Stimulated activated CD8-positive, alpha-beta memory T cell treated with anti-CD3 and anti-CD28 coated beads, Interleukin-4, amount 100 ng/mL, for 48 hours (primary cell): ENCODE data around the gene KAT6B.

ENCODE experiments used
- DNase-seq: peaks from one replicate; pipeline ENCODE4 v3.0.0-alpha.2; 2020

KAT6B gene

DNA sequence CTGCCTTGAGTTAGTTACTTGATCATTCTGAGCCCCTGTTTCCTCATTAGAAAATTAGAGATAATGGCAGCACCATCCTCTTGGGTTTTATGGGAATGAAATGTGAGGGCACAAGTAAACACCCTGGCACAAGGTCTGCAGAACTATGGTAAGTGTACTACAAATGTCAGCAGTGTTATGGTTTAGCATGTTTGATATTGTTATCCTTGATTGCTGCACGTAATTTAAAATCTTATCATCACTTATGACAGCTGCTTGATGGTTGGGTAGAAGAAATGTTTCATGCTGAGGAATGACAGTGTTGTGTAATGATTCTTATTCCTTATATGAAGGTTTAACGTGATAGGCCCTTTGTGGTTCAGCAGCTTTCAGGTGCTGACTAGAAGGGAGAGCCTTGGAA, 134.3 kb downstream of the KAT6B start:
- no peak for DNase-seq

DNA sequence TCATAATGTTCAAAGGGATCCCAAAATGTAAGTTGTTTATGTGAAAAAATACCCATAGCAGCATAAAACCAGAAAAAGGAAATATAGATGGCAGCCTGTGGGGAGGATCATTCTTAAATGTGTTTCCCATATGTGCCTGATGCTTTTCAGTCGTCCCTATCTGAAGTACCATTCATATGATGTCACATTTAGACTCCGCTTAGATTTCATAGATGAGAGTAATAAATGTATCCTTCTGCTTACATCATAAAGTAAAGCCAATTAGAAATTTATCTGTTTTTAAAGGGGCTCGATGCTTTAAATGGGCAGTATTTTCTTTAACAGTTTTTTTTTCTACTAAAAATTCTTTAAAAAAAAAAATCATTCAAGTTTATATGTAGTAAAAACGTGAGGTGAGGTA, 136.1 kb downstream of the KAT6B start:
- DNase-seq: no peak

DNA sequence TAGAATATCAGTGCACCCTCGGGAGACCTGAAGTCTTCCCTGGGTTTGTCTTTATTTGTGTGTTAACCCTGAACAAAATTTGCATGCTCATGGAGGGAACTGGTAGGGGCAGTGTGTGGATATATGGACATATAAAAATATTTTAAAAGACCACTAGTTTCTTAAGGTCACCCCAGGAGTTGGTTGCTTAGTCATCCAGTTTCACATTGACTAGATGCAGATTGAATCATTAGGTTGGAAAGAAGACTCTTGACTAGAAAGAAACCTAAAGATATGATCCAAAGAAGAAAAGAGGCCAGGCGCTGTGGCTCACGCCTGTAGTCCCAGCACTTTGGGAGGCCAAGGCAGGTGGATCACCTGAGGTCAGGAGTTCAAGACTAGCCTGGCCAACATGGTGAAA, 137.1 kb downstream of the KAT6B start:
- no peak for DNase-seq

DNA sequence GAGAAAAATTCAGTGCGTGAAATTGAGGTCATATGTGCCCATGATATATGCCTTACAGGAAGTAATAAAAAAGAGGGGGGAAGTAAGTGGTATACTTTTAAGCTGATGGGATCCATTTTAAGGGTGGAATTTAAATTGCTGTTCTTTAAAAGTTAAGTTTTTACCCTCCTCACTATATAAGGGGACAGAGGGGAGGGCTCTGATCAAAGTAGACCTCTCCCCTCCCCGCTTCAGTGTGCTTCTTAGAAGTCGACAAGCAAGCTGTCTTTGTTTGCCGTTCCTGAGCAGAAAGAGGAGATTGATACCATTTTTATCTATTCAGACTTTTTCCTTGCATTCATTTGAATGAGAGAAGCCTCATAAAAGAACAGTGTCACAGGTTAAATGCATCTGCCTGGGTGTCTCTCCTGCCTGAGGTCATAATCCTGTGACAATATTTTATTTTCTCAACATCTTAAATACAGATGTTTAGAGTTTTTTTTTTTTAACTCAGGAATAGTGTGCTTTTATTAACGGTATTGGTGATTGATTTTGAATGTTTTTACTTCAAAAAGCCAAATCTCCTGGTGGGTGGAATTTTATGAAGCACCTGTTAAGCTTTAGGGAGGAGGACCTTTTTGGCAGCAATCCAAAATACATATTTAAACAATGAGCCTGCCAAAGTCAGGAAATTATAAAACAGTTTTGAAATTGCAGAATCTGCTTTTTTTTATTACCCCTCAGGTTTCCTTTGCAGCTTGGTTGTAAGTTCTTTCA, 141.7 kb downstream of the KAT6B start:
- no peak for DNase-seq

DNA sequence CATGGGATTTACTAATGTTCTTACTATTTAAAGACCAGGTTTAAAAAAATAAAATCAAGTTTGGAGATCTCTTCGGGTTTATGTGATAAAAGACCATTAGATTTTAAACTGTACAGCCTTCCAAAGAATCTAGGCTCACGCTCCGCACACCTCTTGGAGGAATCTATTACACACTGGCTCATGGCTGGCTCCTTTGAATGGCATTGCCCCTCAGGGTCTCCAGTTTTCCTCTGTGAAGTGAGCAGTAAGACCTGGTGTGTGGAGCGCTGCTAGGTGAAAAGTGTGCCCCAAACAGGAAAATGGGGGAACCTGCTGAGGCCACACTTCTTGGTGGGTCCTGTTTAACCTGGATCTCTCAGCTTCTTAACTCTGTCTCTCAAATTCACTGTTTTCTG, 142.3 kb downstream of the KAT6B start:
- no peak for DNase-seq

DNA sequence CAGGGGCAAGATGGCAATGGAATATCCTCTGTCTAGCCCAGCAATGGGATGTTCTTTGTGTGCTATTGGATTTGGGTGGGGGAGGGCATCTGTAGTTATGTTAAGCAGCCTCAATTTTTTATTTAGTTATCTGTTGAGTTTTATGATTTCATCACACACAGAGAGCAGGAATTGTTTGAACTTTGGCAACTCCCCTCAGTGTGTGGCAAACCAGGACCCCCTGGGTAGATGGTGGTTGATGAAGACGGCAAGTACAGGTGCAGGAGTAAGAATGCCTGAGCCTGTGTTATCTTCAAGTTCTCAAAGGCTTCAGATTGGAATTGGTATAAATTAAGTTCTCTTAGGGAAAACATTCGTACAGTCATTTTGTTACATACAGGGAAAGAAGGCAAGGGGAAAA, 142.7 kb downstream of the KAT6B start:
- DNase-seq: no peak

DNA sequence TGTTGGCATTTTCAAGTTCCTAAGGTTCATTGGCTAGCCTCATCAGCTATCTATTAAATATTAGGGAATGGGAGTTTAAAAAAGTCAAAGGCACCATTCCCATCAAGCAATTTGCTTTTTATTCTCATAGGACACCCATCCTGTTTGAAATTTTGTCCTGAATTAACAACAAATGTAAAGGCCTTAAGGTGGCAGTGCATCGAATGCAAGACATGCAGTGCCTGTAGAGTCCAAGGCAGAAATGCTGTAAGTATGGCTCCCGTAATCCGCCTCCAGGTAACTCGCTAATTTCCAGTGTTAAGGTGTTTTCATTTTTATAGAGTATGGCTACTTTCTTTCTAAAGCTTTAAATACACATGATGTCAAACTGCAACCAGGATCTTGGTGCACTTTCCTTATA, 143.1 kb downstream of the KAT6B start:
- no peak for DNase-seq

DNA sequence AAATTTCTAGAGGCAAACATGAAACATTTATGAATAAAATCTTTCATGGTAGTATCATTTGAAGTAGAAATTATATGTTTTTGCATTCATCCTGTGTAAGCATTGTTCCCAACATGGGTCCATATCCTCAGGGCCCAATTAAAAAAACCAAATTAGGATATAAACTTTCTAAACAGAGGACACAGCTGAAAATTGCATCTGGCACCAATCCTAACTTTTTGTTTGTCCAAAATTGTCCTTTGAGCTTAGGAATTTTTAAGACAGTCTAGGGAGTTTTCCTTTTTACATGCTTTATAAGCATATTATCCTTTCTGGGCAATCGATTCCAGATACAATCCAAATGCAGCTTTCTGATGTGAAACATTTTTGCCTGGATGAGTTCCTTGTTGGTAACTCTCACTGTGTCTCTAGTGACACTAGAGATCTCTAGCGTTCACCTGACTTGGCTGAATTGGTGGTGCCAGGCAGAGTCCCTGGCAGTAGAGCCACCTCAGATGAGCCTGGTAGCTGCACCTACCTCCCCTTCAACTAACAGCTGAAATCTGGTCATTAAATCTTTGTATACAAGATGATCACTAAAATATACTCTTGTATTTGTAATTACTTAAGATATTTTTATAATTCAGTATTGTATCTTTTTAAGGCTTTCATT, 147.5 kb downstream of the KAT6B start:
- DNase-seq: no peak

DNA sequence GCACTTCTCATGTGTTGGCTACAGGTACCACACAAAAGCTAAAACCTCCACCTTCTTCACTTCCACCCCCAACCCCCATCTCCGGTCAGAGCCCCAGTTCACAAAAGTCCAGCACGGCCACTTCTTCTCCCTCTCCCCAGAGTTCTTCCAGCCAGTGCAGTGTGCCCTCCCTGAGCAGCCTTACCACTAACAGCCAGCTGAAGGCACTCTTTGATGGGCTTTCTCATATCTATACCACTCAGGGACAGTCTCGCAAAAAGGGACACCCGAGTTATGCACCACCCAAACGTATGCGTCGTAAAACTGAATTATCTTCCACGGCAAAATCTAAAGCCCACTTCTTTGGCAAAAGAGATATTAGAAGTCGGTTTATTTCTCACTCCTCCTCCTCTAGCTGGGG, 149.4 kb downstream of the KAT6B start:
- DNase-seq: no peak

DNA sequence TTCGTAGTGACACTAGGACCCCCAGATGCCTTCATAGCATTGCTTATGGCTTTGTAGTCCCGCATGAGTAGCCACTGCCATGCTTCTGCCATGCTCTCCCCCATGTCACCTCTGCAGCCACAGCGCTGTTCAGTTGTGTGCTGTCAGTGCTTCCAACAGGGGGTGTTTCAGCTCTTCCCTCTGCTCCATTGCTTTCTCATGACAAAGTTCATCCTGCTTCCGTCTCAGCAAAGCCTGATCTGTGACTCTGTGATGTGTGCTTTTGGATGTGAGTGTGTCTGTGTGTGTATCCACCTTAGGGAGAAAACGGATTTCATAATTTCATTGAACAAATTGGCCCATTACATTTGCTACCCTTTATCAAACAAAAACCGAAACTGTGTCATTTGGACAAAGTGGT, 150.2 kb downstream of the KAT6B start:
- DNase-seq: no peak

DNA sequence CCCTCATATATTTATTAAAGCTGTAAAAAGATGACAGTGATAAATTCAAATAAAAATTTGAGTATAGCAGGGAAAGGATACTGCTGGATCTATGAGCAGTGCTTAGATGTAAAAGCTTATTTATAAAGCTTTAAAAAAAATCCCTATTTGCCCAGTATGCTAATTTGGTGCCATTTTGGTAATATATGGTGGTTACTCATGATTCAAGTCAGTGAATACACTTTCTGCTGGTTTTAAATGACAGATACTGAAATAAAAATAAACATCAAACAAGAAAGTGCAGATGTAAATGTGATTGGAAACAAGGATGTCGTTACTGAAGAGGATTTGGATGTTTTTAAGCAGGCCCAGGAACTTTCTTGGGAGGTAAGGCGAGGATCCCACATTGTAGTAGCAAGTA, 150.7 kb downstream of the KAT6B start:
- no peak for DNase-seq

DNA sequence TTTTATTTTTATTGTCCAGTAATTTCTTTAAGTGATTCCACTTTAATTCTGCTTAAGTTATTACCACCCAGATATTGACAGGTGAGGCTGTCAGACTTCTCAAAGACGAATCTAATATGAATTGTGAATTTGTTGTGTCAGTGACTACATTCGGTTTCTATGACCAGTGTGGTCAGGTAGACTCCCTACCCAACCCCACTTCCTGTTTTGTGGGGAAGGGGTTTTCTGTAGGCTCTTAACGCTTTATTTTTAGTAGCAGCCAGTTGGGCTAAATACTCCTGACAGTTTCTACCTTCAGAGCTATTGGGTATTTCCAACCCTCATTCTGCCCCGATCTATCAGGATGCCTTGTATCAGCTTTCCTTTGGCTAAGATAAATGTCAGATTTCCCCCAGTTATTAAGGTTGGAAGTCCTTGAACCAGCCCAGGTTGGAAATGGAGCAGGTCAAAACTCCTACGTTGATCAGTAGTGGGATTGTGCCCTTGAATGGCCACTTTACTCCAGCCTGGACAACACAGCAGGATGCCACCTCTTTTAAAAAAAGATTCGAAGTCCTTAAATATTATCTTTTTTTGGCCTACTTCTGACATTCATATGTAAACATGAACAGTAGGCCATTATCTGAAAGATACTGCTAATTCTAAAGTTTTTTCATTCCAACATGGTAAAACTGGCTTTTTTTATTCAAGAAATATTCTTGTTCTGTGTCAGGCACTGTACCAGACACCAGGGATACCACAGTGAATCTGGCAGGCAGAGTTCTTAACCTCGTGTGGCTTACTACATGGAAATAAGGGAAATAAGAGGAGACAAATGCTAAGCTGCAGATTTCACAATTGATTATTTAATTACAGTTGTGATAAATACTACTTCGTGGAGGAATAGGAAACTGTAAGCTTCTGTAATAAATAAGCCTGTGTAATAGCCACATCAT, 151.8 kb downstream of the KAT6B start:
- DNase-seq: peak; percentile 51

DNA sequence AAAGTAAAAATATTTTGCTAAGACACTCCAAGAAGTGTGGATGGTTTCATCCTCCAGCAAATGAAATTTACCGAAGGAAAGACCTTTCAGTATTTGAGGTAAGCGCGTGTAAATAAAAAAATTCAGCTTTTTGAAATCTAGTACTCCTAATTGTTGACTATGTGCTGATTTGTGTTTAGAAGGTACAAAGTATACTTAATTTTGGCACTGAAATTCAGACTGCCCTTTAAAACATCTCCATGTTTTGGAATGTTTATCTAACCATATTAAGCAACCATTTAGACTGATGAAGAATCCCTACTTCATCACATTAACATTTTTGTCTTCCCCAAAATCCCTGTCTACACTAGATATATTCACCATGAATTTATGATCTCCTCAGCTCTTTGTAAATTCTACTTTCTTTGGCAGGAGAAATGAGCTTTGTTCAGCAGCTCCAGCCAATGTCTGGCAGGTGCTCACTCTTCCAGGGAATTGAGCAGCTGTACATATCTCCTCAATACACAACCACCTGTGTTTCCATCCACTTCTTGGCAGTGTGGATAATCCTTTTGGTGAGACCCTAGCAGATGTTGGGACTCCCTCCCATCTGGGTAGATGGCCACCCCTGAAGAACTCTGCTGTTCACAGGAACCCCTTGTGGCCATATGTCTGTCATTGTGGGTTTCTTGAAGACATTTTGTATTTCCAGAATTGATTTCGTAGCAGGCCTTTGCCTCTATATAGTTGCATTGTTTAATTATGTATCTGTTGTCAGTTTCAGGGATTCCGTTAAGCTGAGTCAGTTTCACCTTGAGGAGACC, 155.6 kb downstream of the KAT6B start:
- no peak for DNase-seq

DNA sequence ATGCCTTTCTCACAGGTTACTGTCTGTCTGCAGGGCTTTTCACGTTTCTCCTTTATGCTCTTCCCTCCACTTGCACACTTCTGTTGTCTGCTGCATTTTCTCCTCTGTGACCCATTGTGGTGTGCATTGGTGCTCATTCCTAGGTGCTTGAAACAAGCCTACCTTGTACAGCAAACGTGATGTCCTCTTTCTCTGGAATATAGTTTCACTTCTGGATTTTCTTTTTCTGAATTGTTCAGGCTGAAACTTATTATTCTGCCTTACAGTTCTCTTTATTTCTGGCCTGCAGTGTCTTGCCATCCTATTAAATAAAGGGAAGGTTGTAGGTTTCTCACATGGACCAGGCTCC, 156.2 kb downstream of the KAT6B start:
- no peak for DNase-seq

DNA sequence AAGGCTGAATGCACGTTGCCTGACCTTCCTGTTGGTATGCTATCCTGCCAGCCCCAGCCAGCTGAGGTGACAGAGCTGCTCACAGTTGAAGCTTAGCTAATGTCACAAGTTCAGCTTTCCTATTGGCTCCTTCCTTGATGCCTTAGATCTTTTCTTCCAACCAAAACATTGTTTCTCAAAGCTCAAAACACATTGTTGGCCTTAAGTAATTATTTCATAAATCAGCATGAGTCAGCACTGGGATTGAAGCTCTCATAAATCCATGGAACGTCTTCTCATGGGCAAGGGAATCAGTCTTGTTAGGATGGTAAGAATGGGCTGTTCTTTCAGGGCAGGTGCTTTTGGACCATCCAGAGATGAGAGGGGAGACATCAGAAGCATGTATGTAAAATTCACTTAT, 157.0 kb downstream of the KAT6B start:
- no peak for DNase-seq

DNA sequence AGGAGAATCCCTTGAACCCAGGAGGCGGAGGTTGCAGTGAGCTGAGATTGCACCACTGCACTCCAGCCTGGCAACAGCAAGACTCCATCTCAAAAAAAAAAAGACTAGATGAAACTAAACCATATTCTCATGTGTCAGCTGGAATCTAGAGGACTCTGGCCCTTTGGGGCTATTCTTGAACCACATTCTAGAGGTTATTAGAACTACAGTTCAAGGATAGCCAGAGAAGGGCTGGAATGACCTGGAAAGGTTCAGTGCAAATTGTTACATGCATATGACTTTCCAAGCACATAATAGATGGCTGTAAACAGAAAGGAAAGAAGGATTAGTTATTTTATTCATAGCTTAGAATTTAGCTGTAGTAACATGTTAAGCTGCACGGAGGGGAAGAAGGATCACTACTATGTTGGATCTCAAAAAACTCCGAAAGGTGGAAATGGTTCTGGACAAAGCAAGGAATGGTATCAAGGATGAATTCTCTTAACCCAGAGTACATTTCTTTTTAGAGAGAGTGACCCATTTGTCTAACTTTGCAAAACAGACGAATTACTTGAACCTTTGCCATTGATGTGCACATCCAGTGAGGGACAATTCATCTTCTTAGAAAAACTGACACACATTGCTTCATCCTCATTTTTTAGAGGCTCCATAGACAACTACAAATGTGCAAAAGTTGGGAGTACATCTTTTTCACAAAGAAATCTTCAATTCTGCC, 161.1 kb downstream of the KAT6B start:
- DNase-seq: no peak

DNA sequence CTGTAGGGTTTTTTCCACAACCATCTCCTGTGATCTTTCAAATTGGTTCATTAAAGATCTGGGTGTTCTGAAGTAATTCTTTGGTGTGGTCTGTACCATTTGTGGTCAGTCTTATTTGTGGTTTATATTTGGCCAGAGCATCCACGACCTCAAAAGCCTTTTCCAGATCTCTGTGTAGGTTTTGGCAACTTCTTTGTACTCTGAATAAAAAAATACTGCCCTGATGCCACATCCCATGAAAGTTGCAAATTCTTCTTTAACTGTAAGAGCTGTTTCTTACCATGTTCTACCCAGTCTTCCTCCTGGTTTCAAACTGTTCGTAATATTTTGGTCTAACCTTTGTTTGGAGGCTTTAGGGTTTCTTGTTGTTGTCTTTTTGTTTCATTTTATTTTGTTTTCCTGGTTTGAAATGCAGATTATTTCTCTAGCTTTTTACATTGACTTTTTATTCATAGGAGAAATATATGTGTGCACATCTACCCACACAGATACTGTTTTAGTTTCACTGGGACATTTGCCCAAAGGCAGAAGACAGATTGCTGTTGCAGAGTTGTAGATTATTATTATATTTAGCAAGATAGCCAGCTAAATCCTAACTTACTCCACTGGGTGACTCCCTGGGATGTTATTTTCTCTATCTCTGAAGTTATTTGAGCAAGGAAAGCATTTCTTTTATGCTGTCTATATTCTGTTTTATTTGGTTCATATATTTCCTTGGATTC, 161.8 kb downstream of the KAT6B start:
- DNase-seq: no peak

DNA sequence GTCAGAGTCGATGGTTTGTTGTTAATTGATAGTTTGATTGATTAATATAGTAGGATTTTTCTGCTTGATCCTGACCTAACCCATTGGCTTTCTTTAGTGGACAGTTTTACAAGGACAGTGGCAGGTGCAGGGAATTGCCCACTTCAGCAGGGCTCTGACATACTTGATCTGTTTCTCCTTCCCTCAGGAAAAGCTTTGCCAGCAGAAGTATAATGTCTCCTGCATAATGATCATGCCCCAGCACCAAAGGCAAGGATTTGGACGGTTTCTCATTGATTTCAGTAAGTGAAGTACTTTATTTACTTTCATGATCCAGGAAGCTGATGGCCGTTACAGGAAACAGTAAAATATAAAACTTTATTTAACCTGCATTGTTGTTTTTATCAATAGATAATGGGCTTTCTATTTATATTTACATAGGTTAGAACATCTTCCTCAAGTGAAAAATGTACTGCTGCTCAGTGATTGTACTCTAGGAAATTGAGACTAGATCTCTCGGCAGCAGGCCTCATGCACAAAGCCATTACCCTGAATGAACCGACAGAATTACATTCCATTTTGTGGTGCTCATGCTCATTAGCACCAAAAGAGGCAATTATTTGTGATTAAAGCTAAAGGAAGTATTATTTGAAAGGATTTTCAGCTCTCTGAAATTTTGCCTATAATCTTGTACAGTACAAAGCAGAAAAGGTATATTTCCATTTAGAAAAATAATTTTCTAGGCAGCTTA, 162.6 kb downstream of the KAT6B start:
- DNase-seq: no peak

DNA sequence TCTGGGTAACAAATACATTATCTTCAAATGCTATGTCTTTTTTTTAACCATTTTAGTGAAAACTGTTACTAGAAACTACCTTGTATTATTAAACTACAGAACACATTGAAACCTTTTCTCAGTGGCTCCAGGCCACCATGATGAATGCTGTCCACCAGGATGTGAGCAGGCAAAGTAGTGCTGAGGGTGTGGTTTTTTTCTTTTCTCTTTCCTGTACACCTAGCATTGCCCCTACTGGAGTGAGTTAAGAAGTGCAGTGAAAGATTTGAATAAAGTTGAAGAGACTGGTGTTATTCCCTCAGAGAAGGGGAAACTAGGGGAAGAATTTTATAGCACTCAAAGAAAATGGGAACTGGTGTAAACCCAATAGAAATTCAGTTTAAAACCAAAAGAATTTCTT, 165.0 kb downstream of the KAT6B start:
- no peak for DNase-seq

DNA sequence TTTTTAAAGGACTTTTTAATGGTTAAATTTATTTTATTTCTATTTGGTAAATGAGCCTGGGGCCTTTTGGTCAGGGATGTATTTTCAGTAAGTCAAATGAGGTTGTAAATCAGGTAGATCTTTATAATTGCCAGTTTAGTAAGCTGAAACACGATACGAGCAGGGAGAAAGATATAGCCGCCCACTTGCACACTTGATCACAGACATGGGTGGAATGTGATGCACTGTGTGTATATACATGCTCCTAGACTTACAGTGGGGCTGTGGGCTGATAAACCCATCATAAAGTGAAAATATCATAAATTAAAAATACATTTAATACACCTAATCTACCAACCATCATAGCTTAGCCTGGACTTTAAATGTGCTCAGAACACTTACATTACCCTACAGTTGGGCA, 165.7 kb downstream of the KAT6B start:
- DNase-seq: no peak

DNA sequence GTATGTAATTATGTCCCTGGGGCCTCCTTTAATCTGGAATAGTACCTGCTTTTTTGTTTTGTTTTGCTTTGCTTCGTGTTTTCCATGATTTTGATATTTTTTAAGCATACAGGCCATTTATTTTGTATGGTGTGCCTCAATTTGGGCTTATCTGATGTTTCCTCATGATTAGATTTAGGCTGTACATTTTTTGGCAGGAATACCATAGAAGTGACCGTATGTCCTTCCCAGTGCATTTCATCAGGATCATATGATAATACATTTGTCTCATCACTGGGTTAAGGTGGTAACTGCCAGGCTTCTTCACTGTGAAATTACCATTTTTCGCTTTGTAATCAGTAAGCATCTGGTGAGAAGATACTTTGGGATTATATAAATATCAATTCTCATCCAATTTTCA, 167.2 kb downstream of the KAT6B start:
- DNase-seq: no peak
